ENCODE data around the gene SLAIN1.
"Not testable (repeated sequence)": the region's sequence is repeated elsewhere in the genome, so short reads cannot be mapped to it uniquely, and the experiment has no call there.

Gene SLAIN1

DNA sequence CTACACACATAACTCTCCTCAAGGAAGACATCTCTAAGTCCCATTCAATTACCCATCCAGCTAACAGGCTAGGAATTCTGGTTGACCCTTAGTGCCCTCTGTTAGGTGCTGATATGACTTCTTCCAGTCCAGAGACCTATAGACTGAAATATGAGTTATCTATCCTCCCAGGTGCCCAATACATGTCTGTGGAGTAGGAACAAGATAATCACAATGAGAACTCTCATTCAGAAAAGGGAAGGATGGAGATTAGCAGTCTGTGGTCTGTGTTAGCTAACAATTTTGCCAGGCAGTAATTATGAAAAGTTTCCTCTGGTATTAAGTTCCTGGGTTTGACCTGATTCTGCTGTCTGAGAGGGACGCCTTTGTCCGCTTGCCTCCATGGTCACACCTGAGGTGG is 44.2 kb upstream of the SLAIN1 start:
- Histone ChIP-seq H3K36me3 (ENCODE audit: control insufficient read depth in 2 of 2, insufficient read depth in 1 of 2, low read length in 2 of 2) (no peaks in the 10 kb centered on the region), H3K4me1 (ENCODE audit: control insufficient read depth, insufficient read depth, low read length) (no peaks in the 10 kb centered on the region), H3K27ac (ENCODE audit: extremely low read depth, low read depth, low read length) (no peak overlapping the region), H3K4me3 (ENCODE audit: low read depth, low read length) (no peak overlapping the region), H3K9me3 (ENCODE audit: control insufficient read depth, insufficient read depth, low read depth, low read length) (no peaks in the 10 kb centered on the region)
- no peak for TF ChIP-seq ZFP3 (tag by site-specific recombination; IDR thresholded peaks at IDR 0.05; ENCODE audit: low read depth)
- no peak for TF ChIP-seq ZNF561 (tag by site-specific recombination; IDR thresholded peaks at IDR 0.05; ENCODE audit: borderline replicate concordance)
- TF ChIP-seq, protein P1, sequence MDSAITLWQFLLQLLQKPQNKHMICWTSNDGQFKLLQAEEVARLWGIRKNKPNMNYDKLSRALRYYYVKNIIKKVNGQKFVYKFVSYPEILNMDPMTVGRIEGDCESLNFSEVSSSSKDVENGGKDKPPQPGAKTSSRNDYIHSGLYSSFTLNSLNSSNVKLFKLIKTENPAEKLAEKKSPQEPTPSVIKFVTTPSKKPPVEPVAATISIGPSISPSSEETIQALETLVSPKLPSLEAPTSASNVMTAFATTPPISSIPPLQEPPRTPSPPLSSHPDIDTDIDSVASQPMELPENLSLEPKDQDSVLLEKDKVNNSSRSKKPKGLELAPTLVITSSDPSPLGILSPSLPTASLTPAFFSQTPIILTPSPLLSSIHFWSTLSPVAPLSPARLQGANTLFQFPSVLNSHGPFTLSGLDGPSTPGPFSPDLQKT (IDR thresholded peaks at IDR 0.05; ENCODE audit: borderline replicate concordance, low read depth, low read length), result no peak
- TF ChIP-seq, protein P2, sequence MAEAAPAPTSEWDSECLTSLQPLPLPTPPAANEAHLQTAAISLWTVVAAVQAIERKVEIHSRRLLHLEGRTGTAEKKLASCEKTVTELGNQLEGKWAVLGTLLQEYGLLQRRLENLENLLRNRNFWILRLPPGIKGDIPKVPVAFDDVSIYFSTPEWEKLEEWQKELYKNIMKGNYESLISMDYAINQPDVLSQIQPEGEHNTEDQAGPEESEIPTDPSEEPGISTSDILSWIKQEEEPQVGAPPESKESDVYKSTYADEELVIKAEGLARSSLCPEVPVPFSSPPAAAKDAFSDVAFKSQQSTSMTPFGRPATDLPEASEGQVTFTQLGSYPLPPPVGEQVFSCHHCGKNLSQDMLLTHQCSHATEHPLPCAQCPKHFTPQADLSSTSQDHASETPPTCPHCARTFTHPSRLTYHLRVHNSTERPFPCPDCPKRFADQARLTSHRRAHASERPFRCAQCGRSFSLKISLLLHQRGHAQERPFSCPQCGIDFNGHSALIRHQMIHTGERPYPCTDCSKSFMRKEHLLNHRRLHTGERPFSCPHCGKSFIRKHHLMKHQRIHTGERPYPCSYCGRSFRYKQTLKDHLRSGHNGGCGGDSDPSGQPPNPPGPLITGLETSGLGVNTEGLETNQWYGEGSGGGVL (tag by site-specific recombination; IDR thresholded peaks at IDR 0.05), result no peak
- no peak for TF ChIP-seq BCL11B (tag by site-specific recombination; IDR thresholded peaks at IDR 0.05; ENCODE audit: low read depth)
- no peak for TF ChIP-seq ZNF426 (tag by site-specific recombination; IDR thresholded peaks at IDR 0.05)
- ChIA-PET CTCF (no interaction called here), POLR2A (no interaction called here)

DNA sequence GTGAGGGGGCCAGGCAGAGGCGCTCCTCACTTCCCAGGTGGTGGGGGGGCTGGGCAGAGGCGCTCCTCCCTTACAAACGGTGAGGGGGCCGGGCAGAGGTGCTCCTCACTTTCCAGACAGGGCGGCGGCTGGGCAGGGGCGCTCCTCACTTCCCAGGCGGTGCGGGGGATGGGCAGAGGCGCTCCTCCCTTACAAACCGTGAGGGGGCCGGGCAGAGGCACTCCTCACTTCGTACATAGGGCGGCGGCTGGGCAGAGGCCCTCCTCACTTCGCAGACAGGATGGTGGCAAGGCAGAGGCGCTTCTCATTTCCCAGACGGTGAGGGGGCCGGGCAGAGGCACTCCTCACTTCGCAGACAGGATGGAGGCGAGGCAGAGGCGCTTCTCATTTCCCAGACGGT is 37.5 kb upstream of the SLAIN1 start:
- CTCF ChIA-PET; H3K36me3 ChIP-seq (ENCODE audit: control insufficient read depth in 2 of 2, insufficient read depth in 1 of 2, low read length in 2 of 2); H3K4me1 ChIP-seq (ENCODE audit: control insufficient read depth, insufficient read depth, low read length); POLR2A ChIA-PET; H3K27ac ChIP-seq (ENCODE audit: extremely low read depth, low read depth, low read length); H3K4me3 ChIP-seq (ENCODE audit: low read depth, low read length); H3K9me3 ChIP-seq (ENCODE audit: control insufficient read depth, insufficient read depth, low read depth, low read length): not testable (repeated sequence)

DNA sequence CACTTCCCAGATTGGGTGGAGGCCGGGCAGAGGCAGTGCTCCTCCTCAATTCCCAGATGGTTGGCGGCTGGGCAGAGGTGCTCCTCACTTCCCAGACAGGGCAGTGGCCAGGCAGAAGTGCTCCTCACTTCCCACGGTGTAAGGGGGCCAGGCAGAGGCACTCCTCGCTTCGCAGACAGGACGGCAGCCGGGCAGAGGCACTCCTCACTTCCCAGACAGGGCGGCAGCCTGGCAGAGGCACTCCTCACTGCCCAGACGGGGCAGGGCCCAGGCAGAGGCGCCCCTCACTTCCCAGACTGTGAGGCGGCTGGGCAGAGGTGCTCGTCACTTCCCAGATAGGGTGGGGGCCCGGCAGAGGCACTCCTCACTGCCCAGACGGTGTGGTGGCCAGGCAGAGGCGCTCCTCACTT is 36.6 kb upstream of the SLAIN1 start:
- no peaks in the 10 kb centered on the region for H3K4me1 ChIP-seq (ENCODE audit: control insufficient read depth, insufficient read depth, low read length)
- H3K36me3 ChIP-seq (ENCODE audit: control insufficient read depth in 2 of 2, insufficient read depth in 1 of 2, low read length in 2 of 2), result no peaks in the 10 kb centered on the region
- POLR2A ChIA-PET, result no interaction called here
- TF ChIP-seq ZBTB48 (tag by site-specific recombination; IDR thresholded peaks at IDR 0.05), result no peak
- TF ChIP-seq ZNF169 (tag by site-specific recombination; IDR thresholded peaks at IDR 0.05), result no peak
- TF ChIP-seq ZNF140 (tag by site-specific recombination; IDR thresholded peaks at IDR 0.05), result no peak
- TF ChIP-seq ZNF514 (tag by site-specific recombination; IDR thresholded peaks at IDR 0.05), result no peak
- TF ChIP-seq ZNF311 (tag by site-specific recombination; IDR thresholded peaks at IDR 0.05; ENCODE audit: borderline replicate concordance), result no peak
- TF ChIP-seq ZNF324 (tag by site-specific recombination; IDR thresholded peaks at IDR 0.05), result no peak
- TF ChIP-seq, protein P3, sequence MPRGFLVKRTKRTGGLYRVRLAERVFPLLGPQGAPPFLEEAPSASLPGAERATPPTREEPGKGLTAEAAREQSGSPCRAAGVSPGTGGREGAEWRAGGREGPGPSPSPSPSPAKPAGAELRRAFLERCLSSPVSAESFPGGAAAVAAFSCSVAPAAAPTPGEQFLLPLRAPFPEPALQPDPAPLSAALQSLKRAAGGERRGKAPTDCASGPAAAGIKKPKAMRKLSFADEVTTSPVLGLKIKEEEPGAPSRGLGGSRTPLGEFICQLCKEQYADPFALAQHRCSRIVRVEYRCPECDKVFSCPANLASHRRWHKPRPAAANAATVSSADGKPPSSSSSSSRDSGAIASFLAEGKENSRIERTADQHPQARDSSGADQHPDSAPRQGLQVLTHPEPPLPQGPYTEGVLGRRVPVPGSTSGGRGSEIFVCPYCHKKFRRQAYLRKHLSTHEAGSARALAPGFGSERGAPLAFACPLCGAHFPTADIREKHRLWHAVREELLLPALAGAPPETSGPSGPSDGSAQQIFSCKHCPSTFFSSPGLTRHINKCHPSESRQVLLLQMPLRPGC (tag by site-specific recombination; IDR thresholded peaks at IDR 0.05), result no peak
- TF ChIP-seq ZNF776 (tag by site-specific recombination; IDR thresholded peaks at IDR 0.05; ENCODE audit: borderline replicate concordance), result no peak
- TF ChIP-seq ZNF561 (tag by site-specific recombination; IDR thresholded peaks at IDR 0.05; ENCODE audit: borderline replicate concordance), result no peak
- TF ChIP-seq OSR2 (tag by site-specific recombination; IDR thresholded peaks at IDR 0.05), result no peak
- TF ChIP-seq, protein P4, sequence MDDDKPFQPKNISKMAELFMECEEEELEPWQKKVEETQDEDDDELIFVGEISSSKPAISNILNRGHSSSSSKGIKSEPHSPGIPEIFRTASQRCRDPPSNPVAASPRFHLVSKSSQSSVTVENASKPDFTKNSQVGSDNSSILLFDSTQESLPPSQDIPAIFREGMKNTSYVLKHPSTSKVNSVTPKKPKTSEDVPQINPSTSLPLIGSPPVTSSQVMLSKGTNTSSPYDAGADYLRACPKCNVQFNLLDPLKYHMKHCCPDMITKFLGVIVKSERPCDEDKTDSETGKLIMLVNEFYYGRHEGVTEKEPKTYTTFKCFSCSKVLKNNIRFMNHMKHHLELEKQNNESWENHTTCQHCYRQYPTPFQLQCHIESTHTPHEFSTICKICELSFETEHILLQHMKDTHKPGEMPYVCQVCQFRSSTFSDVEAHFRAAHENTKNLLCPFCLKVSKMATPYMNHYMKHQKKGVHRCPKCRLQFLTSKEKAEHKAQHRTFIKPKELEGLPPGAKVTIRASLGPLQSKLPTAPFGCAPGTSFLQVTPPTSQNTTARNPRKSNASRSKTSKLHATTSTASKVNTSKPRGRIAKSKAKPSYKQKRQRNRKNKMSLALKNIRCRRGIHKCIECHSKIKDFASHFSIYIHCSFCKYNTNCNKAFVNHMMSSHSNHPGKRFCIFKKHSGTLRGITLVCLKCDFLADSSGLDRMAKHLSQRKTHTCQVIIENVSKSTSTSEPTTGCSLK (tag by site-specific recombination; IDR thresholded peaks at IDR 0.05), result no peak
- no peak for TF ChIP-seq ZNF626 (tag by site-specific recombination; IDR thresholded peaks at IDR 0.05)
- TF ChIP-seq ZNF548 (tag by site-specific recombination; IDR thresholded peaks at IDR 0.05), result no peak
- no peak for TF ChIP-seq SP2 (tag by site-specific recombination; IDR thresholded peaks at IDR 0.05)
- TF ChIP-seq ZBTB17 (tag by site-specific recombination; IDR thresholded peaks at IDR 0.05), result no peak
- no peak for TF ChIP-seq ZNF433 (tag by site-specific recombination; IDR thresholded peaks at IDR 0.05; ENCODE audit: low read depth)
- TF ChIP-seq FEZF1 (tag by site-specific recombination; IDR thresholded peaks at IDR 0.05), result no peak
- no peak for TF ChIP-seq ZNF555 (tag by site-specific recombination; conservative IDR thresholded peaks at IDR 0.05)
- TF ChIP-seq, protein P5, sequence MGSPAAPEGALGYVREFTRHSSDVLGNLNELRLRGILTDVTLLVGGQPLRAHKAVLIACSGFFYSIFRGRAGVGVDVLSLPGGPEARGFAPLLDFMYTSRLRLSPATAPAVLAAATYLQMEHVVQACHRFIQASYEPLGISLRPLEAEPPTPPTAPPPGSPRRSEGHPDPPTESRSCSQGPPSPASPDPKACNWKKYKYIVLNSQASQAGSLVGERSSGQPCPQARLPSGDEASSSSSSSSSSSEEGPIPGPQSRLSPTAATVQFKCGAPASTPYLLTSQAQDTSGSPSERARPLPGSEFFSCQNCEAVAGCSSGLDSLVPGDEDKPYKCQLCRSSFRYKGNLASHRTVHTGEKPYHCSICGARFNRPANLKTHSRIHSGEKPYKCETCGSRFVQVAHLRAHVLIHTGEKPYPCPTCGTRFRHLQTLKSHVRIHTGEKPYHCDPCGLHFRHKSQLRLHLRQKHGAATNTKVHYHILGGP (tag by site-specific recombination; IDR thresholded peaks at IDR 0.05), result no peak
- no peak for TF ChIP-seq TCF7L2 (IDR thresholded peaks at IDR 0.05; ENCODE audit: borderline replicate concordance, low read depth, low read length)
- H3K9me3 ChIP-seq (ENCODE audit: control insufficient read depth, insufficient read depth, low read depth, low read length), result no peaks in the 10 kb centered on the region
- H3K27ac ChIP-seq (ENCODE audit: extremely low read depth, low read depth, low read length), result no peak overlapping the region
- no peak overlapping the region for H3K4me3 ChIP-seq (ENCODE audit: low read depth, low read length)
- CTCF ChIA-PET, result no interaction called here

Measured in HEK293 (cell line).